ENCODE results near the gene CPEB2.

The CPEB2 gene

DNA sequence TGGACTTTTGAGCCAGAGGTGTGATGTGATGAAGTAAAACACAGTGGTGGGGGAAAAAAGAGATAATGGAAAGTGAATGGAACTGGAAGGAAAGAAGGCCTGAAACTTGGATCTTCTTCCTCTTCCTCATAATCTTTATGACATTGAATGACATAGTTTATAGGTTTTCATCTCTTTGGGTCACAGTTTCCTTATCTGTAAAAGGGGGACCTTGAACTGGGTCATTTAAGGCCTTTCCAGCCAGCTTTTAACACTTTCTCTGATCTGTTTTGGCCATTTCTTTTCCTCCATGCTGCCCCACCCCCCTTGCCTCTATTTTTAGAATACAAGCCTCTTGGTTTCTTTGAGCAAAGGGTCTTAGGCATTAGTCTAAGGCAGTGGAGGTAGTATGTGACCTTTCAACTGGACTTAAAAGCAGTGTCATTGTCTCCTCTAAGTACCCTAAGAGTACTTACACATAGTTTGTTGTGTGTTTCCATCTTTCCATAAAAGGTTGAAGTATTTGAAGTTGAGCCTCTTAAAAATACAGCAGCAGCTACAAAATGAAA is 7.8 kb downstream of the CPEB2 start:
- DNase-seq (ENCODE audit: low read depth in 4 of 4, low spot score in 1 of 4), result no peak

GRCh38 chr4:15011166-15011565 is 8.9 kb downstream of the CPEB2 start:
- no peak for DNase-seq (ENCODE audit: low read depth in 4 of 4, low spot score in 1 of 4)

GRCh38 chr4:15012017-15012788 is 9.9 kb downstream of the CPEB2 start:
- DNase-seq (ENCODE audit: low read depth in 4 of 4, low spot score in 1 of 4), result no peak

- no peak for DNase-seq (ENCODE audit: low read depth in 4 of 4, low spot score in 1 of 4)
Observed at GRCh38 chr4:15013585-15013984, 11.3 kb downstream of the CPEB2 start.

- DNase-seq (ENCODE audit: low read depth in 4 of 4, low spot score in 1 of 4), result no peak
Observed at GRCh38 chr4:15015170-15015569, 12.9 kb downstream of the CPEB2 start.

- DNase-seq (ENCODE audit: low read depth in 4 of 4, low spot score in 1 of 4), result no peak
Observed at GRCh38 chr4:15018361-15018760, 16.1 kb downstream of the CPEB2 start.

DNA sequence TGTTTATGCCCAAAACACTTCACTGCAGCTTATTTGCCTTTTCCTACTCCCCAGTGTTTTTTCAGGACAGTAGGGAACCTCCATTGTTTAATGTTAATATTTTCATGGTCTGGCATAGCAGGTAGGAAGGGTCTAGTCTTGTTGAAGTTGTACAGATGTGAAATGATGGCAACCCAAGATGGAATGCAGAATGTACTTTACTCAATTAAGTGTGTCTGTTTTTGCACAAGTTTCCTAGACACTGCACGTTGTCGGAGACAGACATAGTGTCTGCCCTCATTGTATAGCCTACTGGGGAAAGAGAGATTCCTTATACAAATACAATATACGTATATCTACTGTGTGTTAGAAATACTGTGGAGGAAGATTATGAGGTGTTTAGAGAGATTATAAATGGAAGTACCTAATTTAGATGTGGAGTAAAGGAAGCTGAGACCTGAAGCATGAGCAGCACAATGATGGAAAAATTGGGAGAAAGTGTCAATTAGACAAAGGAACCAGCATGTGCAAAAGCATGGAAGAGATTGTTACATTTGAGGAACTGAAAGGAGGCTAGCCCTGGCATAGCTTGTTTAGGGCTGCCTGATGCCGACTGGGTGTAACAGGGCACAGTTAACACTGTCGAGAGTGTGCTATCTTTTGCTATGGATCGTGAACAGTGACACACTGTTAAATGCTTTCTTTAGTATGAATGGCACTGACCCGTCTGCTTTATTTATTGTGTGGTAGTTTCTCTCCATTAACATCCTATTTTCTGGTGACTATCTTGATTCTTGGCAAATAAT is 18.4 kb downstream of the CPEB2 start:
- no peak for DNase-seq (ENCODE audit: low read depth in 4 of 4, low spot score in 1 of 4)

DNA sequence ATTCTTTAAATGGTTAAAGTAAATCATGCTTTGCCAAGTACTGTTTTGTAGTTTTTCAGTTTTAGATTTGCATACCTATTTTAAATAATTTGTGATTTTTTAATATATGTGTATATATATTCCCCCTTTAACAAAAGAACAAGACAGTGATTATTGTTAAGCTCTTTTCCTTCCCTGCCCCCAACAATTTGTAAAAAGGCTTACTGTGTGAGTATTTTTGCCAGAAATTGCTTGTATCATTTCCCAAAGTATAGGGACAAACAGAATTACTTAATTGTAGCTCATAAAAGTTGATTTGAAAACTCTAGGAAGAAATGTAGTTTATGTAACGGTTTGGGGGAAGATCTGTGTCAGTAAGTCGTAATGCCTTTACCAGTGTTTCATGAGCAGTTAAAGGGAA is 19.0 kb downstream of the CPEB2 start:
- DNase-seq (ENCODE audit: low read depth in 4 of 4, low spot score in 1 of 4), result no peak

DNA sequence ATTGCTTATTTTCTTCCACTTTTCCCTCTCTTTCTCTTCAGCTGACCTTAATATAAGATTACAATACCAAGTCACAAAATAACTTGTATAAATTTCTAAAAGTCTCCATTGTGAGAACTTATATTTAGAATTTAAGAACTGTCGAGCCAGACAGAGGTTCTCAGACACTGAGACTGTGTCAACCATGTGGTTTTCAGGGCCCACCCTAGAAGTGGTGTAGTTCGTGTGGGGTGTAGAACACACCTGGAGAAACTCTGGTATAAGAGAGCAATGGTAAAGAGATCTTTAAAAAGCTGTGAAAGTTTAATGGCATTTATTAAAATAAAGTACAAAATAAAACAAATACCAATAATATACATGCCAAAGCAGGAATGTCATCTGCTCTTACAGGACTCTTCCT is 19.7 kb downstream of the CPEB2 start:
- no peak for DNase-seq (ENCODE audit: low read depth in 4 of 4, low spot score in 1 of 4)

DNA sequence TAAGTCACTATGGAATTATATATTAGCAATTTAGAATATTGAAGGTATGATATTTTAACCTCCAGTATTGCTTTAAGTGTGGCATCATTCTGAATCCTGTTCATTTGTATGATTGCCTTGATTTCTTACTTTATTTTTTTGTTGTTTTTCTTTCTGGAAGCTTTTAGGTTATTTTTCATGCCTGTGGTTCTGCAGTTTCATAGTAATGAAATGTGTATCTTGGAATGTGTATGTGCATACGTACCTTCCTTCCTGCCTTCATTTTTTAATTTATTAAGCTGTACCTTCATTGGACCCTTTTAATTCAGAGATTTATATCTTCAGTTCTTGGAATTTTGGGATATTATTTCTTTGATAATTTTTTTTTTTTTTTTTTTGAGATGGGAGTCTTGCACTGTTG is 22.1 kb downstream of the CPEB2 start:
- DNase-seq (ENCODE audit: low read depth in 4 of 4, low spot score in 1 of 4), result no peak

- no peak for DNase-seq (ENCODE audit: low read depth in 4 of 4, low spot score in 1 of 4)
Observed at GRCh38 chr4:15025693-15026092, 23.4 kb downstream of the CPEB2 start.

DNA sequence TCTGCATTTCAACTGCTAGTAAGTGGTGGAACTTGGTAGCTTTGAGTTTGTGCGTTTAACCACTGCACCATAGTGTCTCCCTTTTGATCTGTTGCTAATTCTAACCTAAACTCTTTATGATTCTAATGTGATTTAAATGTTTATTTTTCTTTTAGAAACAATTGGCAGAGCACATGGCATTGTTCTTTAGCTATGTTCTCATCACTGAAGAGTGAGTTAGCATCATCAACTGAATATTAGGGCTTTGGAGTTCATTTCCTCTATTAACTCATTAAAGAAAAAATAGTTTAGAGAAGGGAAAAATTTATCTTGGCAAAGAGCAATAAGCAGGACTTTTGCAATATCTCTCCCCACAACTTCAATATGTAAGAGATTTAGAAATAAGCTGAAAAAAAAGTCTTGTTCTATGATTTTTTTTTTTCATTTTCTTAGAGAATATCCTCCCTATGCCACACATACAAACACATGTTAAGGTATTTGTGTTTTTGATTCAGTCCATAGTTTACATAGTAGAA is 25.7 kb downstream of the CPEB2 start:
- no peak for DNase-seq (ENCODE audit: low read depth in 4 of 4, low spot score in 1 of 4)

- no peak for DNase-seq (ENCODE audit: low read depth in 4 of 4, low spot score in 1 of 4)
Observed at GRCh38 chr4:15031197-15031596, 28.9 kb downstream of the CPEB2 start.

DNA sequence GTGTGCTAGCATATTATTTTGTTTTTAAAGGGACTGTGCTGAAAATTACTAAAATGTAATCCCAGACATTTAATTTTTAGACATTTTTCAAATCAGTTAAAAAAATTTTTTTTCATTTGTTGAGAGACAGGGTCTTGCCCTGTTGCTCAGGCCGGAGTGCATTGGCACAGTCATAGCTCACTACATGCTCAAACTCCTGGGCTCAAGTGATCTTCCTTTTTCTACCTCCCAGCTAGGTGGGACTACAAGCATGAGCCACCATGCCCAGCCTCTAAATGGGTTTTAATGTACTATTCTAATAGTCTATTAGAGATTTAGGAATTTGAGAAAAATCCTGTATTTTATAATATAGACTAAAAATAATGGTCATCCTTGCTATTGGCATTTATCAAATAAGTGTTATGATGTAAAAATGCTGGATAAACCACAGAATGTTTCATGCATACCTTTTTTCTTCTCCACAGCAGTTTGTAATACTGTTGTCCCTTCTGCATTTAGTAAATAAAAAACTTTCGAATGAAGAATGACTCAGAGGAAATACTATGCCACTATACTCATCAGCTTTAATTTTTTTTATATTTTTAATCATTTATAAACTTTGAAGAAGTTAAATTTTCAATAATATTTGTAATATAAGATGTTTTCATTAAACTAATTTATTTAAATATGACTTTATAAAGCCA is 29.9 kb downstream of the CPEB2 start:
- no peak for DNase-seq (ENCODE audit: low read depth in 4 of 4, low spot score in 1 of 4)

- DNase-seq (ENCODE audit: low read depth in 4 of 4, low spot score in 1 of 4), result no peak
Observed at GRCh38 chr4:15034071-15034764, 31.9 kb downstream of the CPEB2 start.

- no peak for DNase-seq (ENCODE audit: low read depth in 4 of 4, low spot score in 1 of 4)
Observed at GRCh38 chr4:15035159-15035558, 32.9 kb downstream of the CPEB2 start.

GRCh38 chr4:15037923-15038541 is 35.8 kb downstream of the CPEB2 start:
- DNase-seq (ENCODE audit: low read depth in 4 of 4, low spot score in 1 of 4), result no peak

DNA sequence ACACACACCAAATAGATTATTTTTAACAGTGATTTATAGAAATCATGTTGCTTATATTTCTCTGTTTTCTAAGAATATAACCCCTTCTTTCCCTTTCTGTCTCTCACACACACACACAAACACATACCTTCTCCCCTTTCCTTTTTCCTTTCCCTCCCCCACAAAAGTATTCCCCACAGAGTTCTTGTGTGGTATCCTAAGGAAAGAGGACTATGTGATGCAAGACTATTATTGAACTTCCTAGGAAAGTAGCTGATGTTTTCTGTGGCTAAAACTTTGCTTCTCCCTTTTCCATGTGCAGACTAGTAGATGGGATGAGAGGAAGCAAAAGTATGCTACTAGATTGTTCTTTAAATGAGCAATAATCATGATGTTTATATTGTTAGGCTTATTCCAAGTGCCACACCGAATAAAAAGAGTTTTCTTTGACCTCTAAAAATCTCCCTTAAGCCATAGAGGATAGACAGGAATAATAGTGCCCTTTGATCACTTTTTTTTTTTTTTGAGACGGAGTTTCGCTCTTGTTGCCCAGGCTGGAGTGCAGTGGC is 38.7 kb downstream of the CPEB2 start:
- no peak for DNase-seq (ENCODE audit: low read depth in 4 of 4, low spot score in 1 of 4)

GRCh38 chr4:15042529-15043167 is 40.4 kb downstream of the CPEB2 start:
- DNase-seq (ENCODE audit: low read depth in 4 of 4, low spot score in 1 of 4), result no peak

DNA sequence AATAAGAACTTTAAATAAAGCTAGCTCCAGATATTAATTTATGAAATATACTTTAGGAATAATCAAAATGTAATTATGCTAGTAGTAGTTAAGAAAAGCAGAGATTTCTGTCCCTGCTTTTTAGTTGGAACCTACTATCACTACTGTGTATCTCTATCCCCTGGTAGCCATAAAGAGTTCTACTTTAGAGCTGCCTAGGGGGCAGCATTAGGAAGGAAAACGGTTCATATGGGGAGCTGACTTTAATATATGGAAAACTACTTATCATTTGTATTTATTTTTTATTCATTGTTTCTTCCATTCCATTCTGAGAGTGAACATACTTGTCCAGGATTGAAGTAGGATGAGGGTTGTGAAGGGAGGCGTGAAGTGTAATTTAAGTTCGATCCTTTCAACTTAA is 40.9 kb downstream of the CPEB2 start:
- no peak for DNase-seq (ENCODE audit: low read depth in 4 of 4, low spot score in 1 of 4)
